Upper lobe of left lung (tissue), 4 donors: ENCODE results near the gene SPTLC3.

Source experiments
- CTCF ChIP-seq, 6 experiments: fragments of 450-650 bp in 4 of 6; fragments of 200-600 bp in 2 of 6; sonication (generic) in 2 of 6; IDR thresholded peaks; one replicate each; pipeline ENCODE4 v1.5.1; 2016 to 2019; ENCODE audit warnings: antibody characterized with exemption in 6 of 6
- EP300 ChIP-seq, 4 donors: sonication (generic); formaldehyde crosslinking; IDR thresholded peaks; one replicate each; pipeline ENCODE4 v1.5.1; 2017; ENCODE audit warnings: antibody characterized with exemption in 4 of 4, control low read depth in 2 of 4
- POLR2A ChIP-seq, 4 donors: fragments of 450-650 bp; IDR thresholded peaks; one replicate each; pipeline ENCODE4 v1.5.1; 2016 to 2017; ENCODE audit warnings: antibody characterized with exemption in 4 of 4, mild to moderate bottlenecking in 2 of 4
- POLR2AphosphoS5 ChIP-seq, 2 donors: sonication (generic); formaldehyde crosslinking; IDR thresholded peaks; one replicate each; pipeline ENCODE4 v1.5.1; 2017; ENCODE audit warnings: antibody characterized with exemption in 2 of 2

- TF ChIP-seq POLR2A (IDR thresholded peaks at IDR 0.05) (no peak), CTCF (IDR thresholded peaks at IDR 0.05) (no peak), POLR2AphosphoS5 (IDR thresholded peaks at IDR 0.05) (no peak), EP300 (IDR thresholded peaks at IDR 0.05) (no peak)
These were observed 26.2 kb downstream of the SPTLC3 start for GRCh38 chr20:13034936-13035335.
